DMS79 (cell line): Measurements from ENCODE around the gene ZMYM3.

Source experiments
- DNase-seq: peaks from one replicate; lab custom pipeline; 2025; lab: John Stamatoyannopoulos, UW

The ZMYM3 gene

GRCh38 chrX:71253253-71254091 lies 468 bp downstream of the ZMYM3 start:
- peak; percentile 1 for DNase-seq

- no peak for DNase-seq
These were observed 1.7 kb downstream of the ZMYM3 start for GRCh38 chrX:71252221-71252620.

- no peak for DNase-seq
These were observed 2.4 kb downstream of the ZMYM3 start for GRCh38 chrX:71251466-71251973.

GRCh38 chrX:71250841-71251240 lies 3.1 kb downstream of the ZMYM3 start:
- DNase-seq, result no peak

GRCh38 chrX:71245159-71245558 lies 8.8 kb downstream of the ZMYM3 start:
- no peak for DNase-seq

- DNase-seq, result no peak
These were observed 9.4 kb downstream of the ZMYM3 start for GRCh38 chrX:71244359-71245128.

GRCh38 chrX:71241301-71241700 lies 12.6 kb downstream of the ZMYM3 start:
- DNase-seq, result no peak

GRCh38 chrX:71239781-71240180 lies 14.2 kb downstream of the ZMYM3 start:
- DNase-seq, result no peak

- DNase-seq, result no peak
These were observed 17.1 kb downstream of the ZMYM3 start for GRCh38 chrX:71236836-71237235.

GRCh38 chrX:71235482-71235881 lies 18.5 kb downstream of the ZMYM3 start:
- DNase-seq, result no peak

- no peak for DNase-seq
These were observed 25.8 kb downstream of the ZMYM3 start for GRCh38 chrX:71228063-71228642.

- DNase-seq, result no peak
These were observed 26.4 kb downstream of the ZMYM3 start for GRCh38 chrX:71227370-71228062.

- DNase-seq, result no peak
These were observed 28.3 kb downstream of the ZMYM3 start for GRCh38 chrX:71225676-71226075.

- DNase-seq, result no peak
These were observed 28.9 kb downstream of the ZMYM3 start for GRCh38 chrX:71225009-71225408.

- DNase-seq, result no peak
These were observed 29.7 kb downstream of the ZMYM3 start for GRCh38 chrX:71224098-71224708.

GRCh38 chrX:71222929-71223328 lies 31.0 kb downstream of the ZMYM3 start, which contains the start of gene GJB1:
TSS of gene GJB1 (plus strand) at chrX:71223224. CDS start at chrX:71223708, 484 bp downstream.
- DNase-seq, result no peak

GRCh38 chrX:71221145-71221544 lies 32.8 kb downstream of the ZMYM3 start:
- DNase-seq, result no peak

GRCh38 chrX:71217298-71217697 lies 36.6 kb downstream of the ZMYM3 start:
- no peak for DNase-seq

GRCh38 chrX:71216485-71216884 lies 37.5 kb downstream of the ZMYM3 start:
- no peak for DNase-seq

- no peak for DNase-seq
These were observed 38.5 kb downstream of the ZMYM3 start for GRCh38 chrX:71215338-71215912.
